ENCODE measurements around the gene LRMDA. TPM values are rescaled to one million over a fixed set of nuclear protein-coding genes. Genes with fewer than 3 reads are reported as not detected.

The LRMDA gene
- total and polyA plus RNA-seq, 2 of the 8 experiments (the other 6 are each of a cell fraction or from before 2014, with no cell fraction given) = 0.86 to 2.8 TPM

GRCh38 chr10:75424571-75424970, 6.9 kb upstream of the LRMDA start:
- no peaks in the 10 kb centered on the region for H3K79me2 ChIP-seq (ENCODE audit: control insufficient read depth in 1 of 2, insufficient read depth in 2 of 2, low read length in 2 of 2)
- H3K23me2 ChIP-seq (ENCODE audit: low read depth, low read length) = no peaks in the 10 kb centered on the region
- FAIRE-seq = no peak
- H4K5ac ChIP-seq (ENCODE audit: insufficient read length, low read depth, low read length) = no peak overlapping the region
- no peak overlapping the region for H4K91ac ChIP-seq (replicated peaks; ENCODE audit: insufficient read length, low read length)
- H4K20me1 ChIP-seq (replicated peaks in 1 of 2; ENCODE audit: control insufficient read depth in 1 of 2, insufficient read depth in 2 of 2, low read length in 2 of 2) = peaks cover 0 to under 1% of the 10 kb centered on the region in 2 experiments
- no peak overlapping the region for H3K27ac ChIP-seq (ENCODE audit: low read depth, low read length)
- CTCF ChIA-PET (ENCODE audit: partially characterized antibody) = interaction anchor here (0.5 to 1.2 kb wide), 6 partner anchors 24 to 1539 kb away, joined by 3 to 5 read pairs (median 3); no protein-coding TSS in a partner anchor
- no peak overlapping the region for H2BK5ac ChIP-seq (ENCODE audit: low read depth, low read length)
- no peak overlapping the region for H4K8ac ChIP-seq (ENCODE audit: extremely low read depth, insufficient read depth, low read length)
- no peak overlapping the region for H3K14ac ChIP-seq (ENCODE audit: insufficient read length)
- DNase-seq (ENCODE audit: low read depth in 1 of 2, low spot score in 2 of 2) = no peak
- no peaks in the 10 kb centered on the region for H3K79me1 ChIP-seq (ENCODE audit: low read depth, low read length)
- TF ChIP-seq POLR2A (IDR thresholded peaks at IDR 0.05; ENCODE audit: control extremely low read depth in 1 of 2, low read depth in 2 of 2, low read length in 2 of 2) = no peak
- no peak for TF ChIP-seq BACH1 (IDR thresholded peaks at IDR 0.05; ENCODE audit: low read length)
- TF ChIP-seq MAFK (IDR thresholded peaks at IDR 0.05; ENCODE audit: low read depth, low read length) = no peak
- no peak for TF ChIP-seq KDM5A (IDR thresholded peaks at IDR 0.05; ENCODE audit: low read length)
- H3K27me3 ChIP-seq (replicated peaks in 1 of 4; ENCODE audit: control insufficient read depth in 3 of 4, extremely low read depth in 1 of 4, insufficient read depth in 3 of 4, low read length in 3 of 4) = peaks cover 22 to 66% (median 52%) of the 10 kb centered on the region in 4 experiments
- WGBS, 2 experiments (ENCODE audit: extremely low coverage in 1 of 2, insufficient coverage in 1 of 2, insufficient read length in 1 of 2, insufficient replicate concordance in 2 of 2, low coverage in 1 of 2, low lambda C conversion rate in 2 of 2, missing lambda C conversion rate in 1 of 2) = 96% methylated on average over 2 of the region's 2 CpGs; no CpG with 5 or more reads in 1 of the 2 experiments
- no peaks in the 10 kb centered on the region for H3K9me3 ChIP-seq (ENCODE audit: insufficient read depth in 2 of 2, low read depth in 1 of 2, low read length in 1 of 2)
- no peak overlapping the region for H2BK12ac ChIP-seq (ENCODE audit: low read depth, low read length)
- no peak overlapping the region for H3K9ac ChIP-seq (replicated peaks in 1 of 4; ENCODE audit: extremely low read depth in 1 of 4, low read depth in 3 of 4, low read length in 3 of 4)
- no peak overlapping the region for H3K56ac ChIP-seq (replicated peaks; ENCODE audit: insufficient read length, low read depth, low read length)
- H3K4me2 ChIP-seq (ENCODE audit: insufficient read depth in 1 of 2, low read depth in 2 of 2, low read length in 2 of 2) = no peak overlapping the region
- H3K18ac ChIP-seq (ENCODE audit: extremely low read depth, low read length) = no peak overlapping the region
- H3K4me1 ChIP-seq (replicated peaks in 1 of 4; ENCODE audit: control insufficient read depth in 3 of 4, insufficient read depth in 4 of 4, low read length in 3 of 4) = no peaks in the 10 kb centered on the region
- no peak overlapping the region for H2BK15ac ChIP-seq (ENCODE audit: low read length)
- no peaks in the 10 kb centered on the region for H3K36me3 ChIP-seq (ENCODE audit: control insufficient read depth in 2 of 4, insufficient read depth in 4 of 4, low read length in 3 of 4)
- H3K23ac ChIP-seq (ENCODE audit: insufficient read length) = no peak overlapping the region
- no peak overlapping the region for H3K4me3 ChIP-seq (ENCODE audit: extremely low read depth in 1 of 4, insufficient read depth in 2 of 4, low read depth in 3 of 4, low read length in 4 of 4)
- no peak overlapping the region for H2AFZ ChIP-seq (ENCODE audit: low read length)
- POLR2A ChIA-PET (ENCODE audit: partially characterized antibody) = no interaction called here
- no peak overlapping the region for H2BK120ac ChIP-seq (replicated peaks; ENCODE audit: low read depth, low read length)
- H3K4ac ChIP-seq (replicated peaks; ENCODE audit: insufficient read length, low read depth, low read length) = no peak overlapping the region
- H2AK5ac ChIP-seq (ENCODE audit: low read depth, low read length) = no peak overlapping the region
- H2BK20ac ChIP-seq (ENCODE audit: low read length) = no peak overlapping the region
